Stimulated activated CD4-positive, alpha-beta T cell treated with anti-CD3 and anti-CD28 coated beads, Interleukin-4, amount 100 ng/mL, for 24 hours (primary cell): ENCODE measurements around the gene TMEM266.

ENCODE experiments used
- DNase-seq: peaks from one replicate; pipeline ENCODE4 v3.0.0-alpha.2; 2020

The TMEM266 gene

GRCh38 chr15:76163457-76164295, 103.9 kb downstream of the TMEM266 start:
- DNase-seq = no peak

GRCh38 chr15:76164602-76165001, 104.8 kb downstream of the TMEM266 start:
- no peak for DNase-seq

GRCh38 chr15:76165951-76166350, 106.2 kb downstream of the TMEM266 start:
- no peak for DNase-seq

- DNase-seq = no peak
These were observed 108.6 kb downstream of the TMEM266 start for GRCh38 chr15:76168237-76168984.

GRCh38 chr15:76169018-76169417, 109.2 kb downstream of the TMEM266 start:
- no peak for DNase-seq

- no peak for DNase-seq
These were observed 110.4 kb downstream of the TMEM266 start for GRCh38 chr15:76169911-76170800.

GRCh38 chr15:76172782-76173181, 113.0 kb downstream of the TMEM266 start:
- DNase-seq = no peak

- no peak for DNase-seq
These were observed 113.6 kb downstream of the TMEM266 start for GRCh38 chr15:76173317-76173834.

- DNase-seq = no peak
These were observed 114.9 kb downstream of the TMEM266 start for GRCh38 chr15:76174654-76175053.

GRCh38 chr15:76175442-76175841, 115.7 kb downstream of the TMEM266 start:
- no peak for DNase-seq

GRCh38 chr15:76176059-76176458, 116.3 kb downstream of the TMEM266 start:
- no peak for DNase-seq

- DNase-seq = no peak
These were observed 116.8 kb downstream of the TMEM266 start for GRCh38 chr15:76176487-76177085.

GRCh38 chr15:76177491-76178040, 117.8 kb downstream of the TMEM266 start:
- no peak for DNase-seq

GRCh38 chr15:76178296-76179000, 118.7 kb downstream of the TMEM266 start:
- no peak for DNase-seq

- no peak for DNase-seq
These were observed 119.2 kb downstream of the TMEM266 start for GRCh38 chr15:76179023-76179422.

GRCh38 chr15:76180321-76180720, 120.5 kb downstream of the TMEM266 start:
- DNase-seq = no peak

GRCh38 chr15:76181705-76182107, 121.9 kb downstream of the TMEM266 start:
- peak; percentile 65 for DNase-seq

GRCh38 chr15:76183930-76184649, 124.3 kb downstream of the TMEM266 start:
- no peak for DNase-seq

- no peak for DNase-seq
These were observed 124.9 kb downstream of the TMEM266 start for GRCh38 chr15:76184650-76185035.

- peak; percentile 15 for DNase-seq
These were observed 125.9 kb downstream of the TMEM266 start for GRCh38 chr15:76185716-76186115.

- no peak for DNase-seq
These were observed 127.4 kb downstream of the TMEM266 start for GRCh38 chr15:76187163-76187562.
